Endothelial cell of umbilical vein (primary cell): ENCODE results near the gene ATP2B2. TPM values are rescaled to one million over a fixed set of nuclear protein-coding genes. Genes with fewer than 3 reads are reported as not detected.

Source experiments
- BruUV-seq: library from RNA; stranded (reverse); fragments of 400-500 nt; replicated peaks from 2 replicates; lab custom pipeline; 2021; lab: Mats Ljungman, UMichigan
- CTCF ChIA-PET: fragments of 300-600, 350-600 bp; sonication (Branson Sonifier 250); formaldehyde crosslinking; loops from one replicate; lab custom pipeline; 2021; ENCODE audit warnings: antibody characterized with exemption, inconsistent platforms; lab: Charles Lee
- POLR2A ChIA-PET: fragments of 300-600, 350-600 bp; sonication (Branson Sonifier 250); formaldehyde crosslinking; loops from one replicate; lab custom pipeline; 2021; ENCODE audit warnings: antibody characterized with exemption, inconsistent platforms; lab: Charles Lee
- DNase-seq: peaks from one replicate; pipeline ENCODE4 v3.0.0-alpha.2; 2011; ENCODE audit warnings: low read depth, low spot score
- FAIRE-seq: peaks from 2 replicates; lab custom pipeline; 2011; peaks lifted over from hg19 to GRCh38; lab: Jason Lieb, UNC
- H2AFZ ChIP-seq: 2 replicates; pipeline ENCODE4 v1.6.0; 2012; ENCODE audit warnings: low read depth, low read length, control low read depth, inconsistent platforms
- H3K27ac ChIP-seq: 2 replicates; pipeline ENCODE4 v1.5.1; 2011; ENCODE audit warnings: low read depth, mild to moderate bottlenecking, control low read depth, low read length, moderate library complexity; ENCODE audit not compliant: insufficient read depth
- H3K27me3 ChIP-seq, 2 experiments: 2 replicates each; pipeline versions ENCODE4 v1.6.0 to v1.6.1; 2011; ENCODE audit warnings: low read length in 2 of 2, mixed read lengths in 1 of 2; ENCODE audit not compliant: control insufficient read depth in 2 of 2, insufficient read depth in 2 of 2
- H3K36me3 ChIP-seq, 2 experiments: 2 replicates in 1 of 2; 3 replicates in 1 of 2; pipeline ENCODE4 v1.5.1; 2011; ENCODE audit warnings: low read length in 2 of 2, mild to moderate bottlenecking in 1 of 2, moderate library complexity in 1 of 2; ENCODE audit not compliant: control insufficient read depth in 2 of 2, insufficient read depth in 2 of 2; ENCODE audit errors: extremely low read depth in 1 of 2
- H3K4me1 ChIP-seq: 3 replicates; pipeline ENCODE4 v1.5.1; 2011; ENCODE audit warnings: mild to moderate bottlenecking, low read length; ENCODE audit not compliant: control insufficient read depth, insufficient read depth; ENCODE audit errors: extremely low read depth
- H3K4me2 ChIP-seq: 2 replicates; pipeline ENCODE4 v1.6.1; 2011; ENCODE audit warnings: low read length, control low read depth, mixed read lengths; ENCODE audit not compliant: insufficient read depth
- H3K4me3 ChIP-seq, 3 experiments: fragments of 200-600 bp in 1 of 3; sonication (generic), shearing (Covaris generic) in 1 of 3; replicated peaks in 1 of 3; 2 replicates each; pipeline ENCODE4 v1.5.1; 2011 to 2016; ENCODE audit warnings: control low read depth in 3 of 3, low read length in 3 of 3, mild to moderate bottlenecking in 2 of 3, inconsistent platforms in 1 of 3, low read depth in 1 of 3, moderate library complexity in 1 of 3; ENCODE audit not compliant: insufficient read depth in 1 of 3
- H3K79me2 ChIP-seq: 2 replicates; pipeline ENCODE4 v1.6.0; 2012; ENCODE audit warnings: low read length, inconsistent platforms; ENCODE audit not compliant: control insufficient read depth, insufficient read depth
- H3K9ac ChIP-seq: replicated peaks from 2 replicates; pipeline ENCODE3; 2011; ENCODE audit warnings: low read length, control low read depth; ENCODE audit not compliant: insufficient read depth; ENCODE audit errors: extremely low read depth
- H3K9me1 ChIP-seq: replicated peaks from 3 replicates; pipeline ENCODE4 v1.6.0; 2011; ENCODE audit warnings: mild to moderate bottlenecking, low read length; ENCODE audit not compliant: control insufficient read depth, insufficient read depth; ENCODE audit errors: extremely low read depth
- H3K9me3 ChIP-seq: replicated peaks from 2 replicates; pipeline ENCODE4 v1.5.1; 2012; ENCODE audit warnings: low read length, inconsistent platforms; ENCODE audit not compliant: control insufficient read depth, insufficient read depth
- H4K20me1 ChIP-seq: replicated peaks from 2 replicates; pipeline ENCODE3; 2011; ENCODE audit warnings: mild to moderate bottlenecking, low read length; ENCODE audit not compliant: control insufficient read depth, insufficient read depth; ENCODE audit errors: extremely low read depth
- EZH2 ChIP-seq: IDR thresholded peaks from 2 replicates; pipeline ENCODE4 v1.6.1; 2012; ENCODE audit warnings: borderline replicate concordance, low read depth, mild to moderate bottlenecking, moderate library complexity, low read length, inconsistent platforms; ENCODE audit not compliant: severe bottlenecking
- FOS ChIP-seq: IDR thresholded peaks from 2 replicates; pipeline ENCODE4 v1.6.1; 2011; ENCODE audit warnings: mild to moderate bottlenecking, low read length, moderate library complexity, borderline replicate concordance; ENCODE audit not compliant: insufficient read depth
- GATA2 ChIP-seq: IDR thresholded peaks from 2 replicates; pipeline ENCODE4 v1.7.0; 2011; ENCODE audit warnings: low read depth, mild to moderate bottlenecking, moderate library complexity, mixed read lengths, low read length; ENCODE audit not compliant: insufficient read length, insufficient read depth
- JUN ChIP-seq: IDR thresholded peaks from 2 replicates; pipeline ENCODE4 v1.6.1; 2011; ENCODE audit warnings: borderline replicate concordance, low read depth; ENCODE audit not compliant: insufficient read length, insufficient read depth
- MAX ChIP-seq: IDR thresholded peaks from 2 replicates; pipeline ENCODE4 v1.6.1; 2011; ENCODE audit not compliant: insufficient read depth, insufficient read length
- MYC ChIP-seq: IDR thresholded peaks from one replicate; pipeline ENCODE4 v1.6.1; 2011; ENCODE audit warnings: mild to moderate bottlenecking, low read depth, low read length
- POLR2A ChIP-seq: IDR thresholded peaks from 2 replicates; pipeline ENCODE4 v1.6.1; 2012; ENCODE audit warnings: low read depth, mild to moderate bottlenecking, control low read depth, low read length
- POLR2AphosphoS5 ChIP-seq: IDR thresholded peaks from 2 replicates; pipeline ENCODE4 v1.6.1; 2012; ENCODE audit warnings: low read depth, mild to moderate bottlenecking, control low read depth, low read length, moderate library complexity; ENCODE audit not compliant: insufficient read depth
- dilution Hi-C: fragments of 300-500 bp; cut with MboI; formaldehyde crosslinking; loops from one replicate; pipeline ENCODE4 v1.15.0; 2019; ENCODE audit warnings: low sequenced_read_pairs; ENCODE audit not compliant: extremely low pct_ligation_motif_present
- intact Hi-C: fragments of 100-400 bp; cut with micrococcal nuclease; formaldehyde crosslinking; loops from one replicate; pipeline ENCODE4 v1.10.0; 2022
- polyA plus RNA-seq, 4 experiments: library from polyadenylated mRNA; depleted of rRNA in 3 of 4; stranded (reverse) in 3 of 4; unstranded in 1 of 4; fragments of >200 nt; gene quantifications; 2 replicates each; pipeline versions ENCODE4 v1.2.1 to v1.2.3, GENCODE V29; 2011 to 2012; ENCODE audit warnings: missing spikeins in 1 of 4
- total RNA-seq: library from RNA; stranded (reverse); gene quantifications from 2 replicates; pipeline ENCODE4 v1.2.3, GENCODE V29; 2021
- TF ChIP-seq, protein P1 (sequence below), 2 donors: IDR thresholded peaks; 1 replicate in 1 of 2; 2 replicates in 1 of 2; pipeline ENCODE4 v1.5.1; 2011; ENCODE audit warnings: low read length in 2 of 2, mild to moderate bottlenecking in 2 of 2, moderate library complexity in 2 of 2, control low read depth in 1 of 2, inconsistent platforms in 1 of 2, low read depth in 1 of 2; ENCODE audit not compliant: insufficient read depth in 1 of 2; ENCODE audit errors: extremely low read depth in 1 of 2

The ATP2B2 gene
- total and polyA plus RNA-seq, 2 donors (not counting 3 experiments of a cell fraction or from before 2014, with no cell fraction given): not detected

- H3K9ac ChIP-seq: no peak overlapping the region
- no peaks in the 10 kb centered on the region for H3K79me2 ChIP-seq
- ChIA-PET CTCF (no interaction called here), POLR2A (no interaction called here)
- no peaks in the 10 kb centered on the region for H3K9me3 ChIP-seq
- no peaks in the 10 kb centered on the region for H3K4me1 ChIP-seq
- no peaks in the 10 kb centered on the region for H3K27me3 ChIP-seq
- intact Hi-C loops: no loop called here
- no peaks in the 10 kb centered on the region for H4K20me1 ChIP-seq
- no peak overlapping the region for H3K4me3 ChIP-seq
- BruUV-seq: no TSS peak
- no peak overlapping the region for H3K4me2 ChIP-seq
- FAIRE-seq (no peak), DNase-seq (no peak)
- dilution Hi-C loops: no loop called here
- no peak overlapping the region for H2AFZ ChIP-seq
- TF ChIP-seq JUN (no peak), MAX (no peak), POLR2AphosphoS5 (no peak), GATA2 (no peak), EZH2 (no peak), POLR2A (no peak), MYC (no peak), FOS (no peak)
- TF ChIP-seq, protein P1, sequence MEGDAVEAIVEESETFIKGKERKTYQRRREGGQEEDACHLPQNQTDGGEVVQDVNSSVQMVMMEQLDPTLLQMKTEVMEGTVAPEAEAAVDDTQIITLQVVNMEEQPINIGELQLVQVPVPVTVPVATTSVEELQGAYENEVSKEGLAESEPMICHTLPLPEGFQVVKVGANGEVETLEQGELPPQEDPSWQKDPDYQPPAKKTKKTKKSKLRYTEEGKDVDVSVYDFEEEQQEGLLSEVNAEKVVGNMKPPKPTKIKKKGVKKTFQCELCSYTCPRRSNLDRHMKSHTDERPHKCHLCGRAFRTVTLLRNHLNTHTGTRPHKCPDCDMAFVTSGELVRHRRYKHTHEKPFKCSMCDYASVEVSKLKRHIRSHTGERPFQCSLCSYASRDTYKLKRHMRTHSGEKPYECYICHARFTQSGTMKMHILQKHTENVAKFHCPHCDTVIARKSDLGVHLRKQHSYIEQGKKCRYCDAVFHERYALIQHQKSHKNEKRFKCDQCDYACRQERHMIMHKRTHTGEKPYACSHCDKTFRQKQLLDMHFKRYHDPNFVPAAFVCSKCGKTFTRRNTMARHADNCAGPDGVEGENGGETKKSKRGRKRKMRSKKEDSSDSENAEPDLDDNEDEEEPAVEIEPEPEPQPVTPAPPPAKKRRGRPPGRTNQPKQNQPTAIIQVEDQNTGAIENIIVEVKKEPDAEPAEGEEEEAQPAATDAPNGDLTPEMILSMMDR (IDR thresholded peaks at IDR 0.05; ENCODE audit: extremely low read depth in 1 of 2, insufficient read depth in 1 of 2, low read depth in 1 of 2, low read length in 2 of 2): no peak
- no peak overlapping the region for H3K27ac ChIP-seq
- no peaks in the 10 kb centered on the region for H3K36me3 ChIP-seq
- H3K9me1 ChIP-seq: no peaks in the 10 kb centered on the region
Observed at GRCh38 chr3:10386121-10386520, 119.3 kb downstream of the ATP2B2 start.
